Esophagus squamous epithelium (tissue), 4 donors: Measurements from ENCODE around the gene TEX264.

Experiments
- CTCF ChIP-seq, 6 experiments: fragments of 450-650 bp in 4 of 6; fragments of 200-600 bp in 2 of 6; sonication (generic) in 2 of 6; IDR thresholded peaks; one replicate each; pipeline ENCODE4 v1.5.1; 2016 to 2019; ENCODE audit warnings: antibody characterized with exemption in 6 of 6, mild to moderate bottlenecking in 4 of 6, moderate library complexity in 4 of 6
- POLR2A ChIP-seq, 4 donors: fragments of 450-650 bp; IDR thresholded peaks; one replicate each; pipeline ENCODE4 v1.6.1; 2017; ENCODE audit warnings: antibody characterized with exemption in 4 of 4, mild to moderate bottlenecking in 4 of 4, moderate library complexity in 3 of 4

- TF ChIP-seq CTCF (IDR thresholded peaks at IDR 0.05) = peak in 1 of 6 experiments; percentile 43
- no peak for TF ChIP-seq POLR2A (IDR thresholded peaks at IDR 0.05)
Observed at GRCh38 chr3:51642462-51642861, 28.6 kb upstream of the TEX264 start.
